Subcutaneous abdominal adipose tissue (tissue), 5 donors: Measurements from ENCODE around the gene PDLIM5.
"Not testable (repeated sequence)": the region's sequence is repeated elsewhere in the genome, so short reads cannot be mapped to it uniquely, and the experiment has no call there.

Experiments
- H3K27ac ChIP-seq: one replicate; pipeline ENCODE4 v1.7.0; 2013; ENCODE audit warnings: low read depth, mild to moderate bottlenecking, inconsistent platforms, low read length, moderate library complexity
- H3K27me3 ChIP-seq, 5 donors: one replicate each; pipeline ENCODE4 v1.7.0; 2013; ENCODE audit warnings: low read length in 5 of 5, inconsistent platforms in 1 of 5; ENCODE audit not compliant: control insufficient read depth in 5 of 5, insufficient read depth in 4 of 5
- H3K36me3 ChIP-seq, 5 donors: one replicate each; pipeline ENCODE4 v1.7.0; 2013; ENCODE audit warnings: low read length in 5 of 5; ENCODE audit not compliant: control insufficient read depth in 5 of 5, insufficient read depth in 5 of 5
- H3K4me1 ChIP-seq, 5 donors: one replicate each; pipeline ENCODE4 v1.7.0; 2013; ENCODE audit warnings: low read length in 5 of 5, mild to moderate bottlenecking in 3 of 5, moderate library complexity in 1 of 5; ENCODE audit not compliant: control insufficient read depth in 5 of 5, insufficient read depth in 5 of 5
- H3K4me3 ChIP-seq, 5 donors: one replicate each; pipeline ENCODE4 v1.7.0; 2013; ENCODE audit warnings: low read length in 5 of 5, low read depth in 1 of 5
- H3K9ac ChIP-seq, 5 donors: one replicate each; pipeline ENCODE4 v1.7.0; 2013; ENCODE audit warnings: low read length in 5 of 5, mild to moderate bottlenecking in 4 of 5, moderate library complexity in 3 of 5
- H3K9me3 ChIP-seq, 5 donors: one replicate each; pipeline ENCODE4 v1.7.0; 2013; ENCODE audit warnings: low read length in 5 of 5; ENCODE audit not compliant: control insufficient read depth in 5 of 5
- donor health status: healthy.
- donor health status: healthy.
- donor health status: healthy.
- donor health status: healthy.
- donor health status: healthy.

Gene PDLIM5

GRCh38 chr4:94507281-94507680 lies 55.5 kb downstream of the PDLIM5 start:
- Histone ChIP-seq H3K27me3 (no peaks in the 10 kb centered on the region), H3K9me3 (no peaks in the 10 kb centered on the region), H3K4me1 (peaks cover 4 to 29% (median 25%) of the 10 kb centered on the region in 5 donors), H3K4me3 (no peak overlapping the region), H3K9ac (no peak overlapping the region), H3K36me3 (no peaks in the 10 kb centered on the region), H3K27ac (peak overlapping the region; percentile 10)

- H3K9ac ChIP-seq, result no peak overlapping the region
- no peak overlapping the region for H3K4me3 ChIP-seq
- no peaks in the 10 kb centered on the region for H3K27me3 ChIP-seq
- H3K36me3 ChIP-seq, result no peaks in the 10 kb centered on the region
- peaks cover 4 to 29% (median 25%) of the 10 kb centered on the region in 5 donors for H3K4me1 ChIP-seq
- peak overlapping the region; percentile 21 for H3K27ac ChIP-seq
- no peaks in the 10 kb centered on the region for H3K9me3 ChIP-seq
Measured at GRCh38 chr4:94507708-94508107, 56.0 kb downstream of the PDLIM5 start.

DNA sequence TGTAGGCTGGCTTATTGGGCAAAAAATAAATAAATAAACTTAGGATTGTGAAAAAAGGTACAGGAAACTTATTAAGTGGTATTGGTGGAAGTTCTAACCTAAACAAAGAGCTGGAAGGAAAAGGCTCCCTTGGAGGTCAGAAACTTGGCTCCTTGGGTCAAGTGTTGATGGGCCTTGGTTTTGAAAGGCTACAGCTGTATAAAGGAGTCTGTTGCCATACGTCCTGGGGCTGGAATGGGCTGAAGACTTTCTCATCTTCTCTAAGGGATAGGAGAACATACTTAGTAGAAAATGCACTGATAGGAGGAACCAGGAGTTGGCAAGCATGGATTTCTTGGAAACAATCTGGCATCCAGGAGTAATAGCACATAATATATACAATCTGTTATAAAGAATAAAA lies 56.6 kb downstream of the PDLIM5 start:
- H3K36me3 ChIP-seq, result no peaks in the 10 kb centered on the region
- H3K4me1 ChIP-seq, result peaks cover 4 to 29% (median 25%) of the 10 kb centered on the region in 5 donors
- H3K9me3 ChIP-seq, result no peaks in the 10 kb centered on the region
- peak overlapping the region; percentile 21 for H3K27ac ChIP-seq
- no peak overlapping the region for H3K9ac ChIP-seq
- H3K4me3 ChIP-seq, result no peak overlapping the region
- no peaks in the 10 kb centered on the region for H3K27me3 ChIP-seq

- H3K27me3 ChIP-seq, result no peaks in the 10 kb centered on the region
- H3K36me3 ChIP-seq, result no peaks in the 10 kb centered on the region
- H3K9me3 ChIP-seq, result no peaks in the 10 kb centered on the region
- no peak overlapping the region for H3K4me3 ChIP-seq
- peaks cover 4 to 29% (median 25%) of the 10 kb centered on the region in 5 donors for H3K4me1 ChIP-seq
- H3K27ac ChIP-seq, result no peak overlapping the region
- H3K9ac ChIP-seq, result no peak overlapping the region
Measured at GRCh38 chr4:94508806-94509205, 57.1 kb downstream of the PDLIM5 start.

- H3K9me3 ChIP-seq, result no peaks in the 10 kb centered on the region
- H3K27ac ChIP-seq, result no peak overlapping the region
- no peak overlapping the region for H3K9ac ChIP-seq
- H3K36me3 ChIP-seq, result no peaks in the 10 kb centered on the region
- no peak overlapping the region for H3K4me3 ChIP-seq
- no peaks in the 10 kb centered on the region for H3K27me3 ChIP-seq
- peaks cover 4 to 24% (median 19%) of the 10 kb centered on the region in 5 donors for H3K4me1 ChIP-seq
Measured at GRCh38 chr4:94511591-94511990, 59.8 kb downstream of the PDLIM5 start.

GRCh38 chr4:94513532-94513931 lies 61.8 kb downstream of the PDLIM5 start:
- not testable (repeated sequence) for H3K4me3 ChIP-seq, H3K27ac ChIP-seq, H3K4me1 ChIP-seq, H3K9me3 ChIP-seq, H3K9ac ChIP-seq, H3K27me3 ChIP-seq, H3K36me3 ChIP-seq

- no peaks in the 10 kb centered on the region for H3K27me3 ChIP-seq
- no peak overlapping the region for H3K4me3 ChIP-seq
- H3K36me3 ChIP-seq, result no peaks in the 10 kb centered on the region
- no peak overlapping the region for H3K27ac ChIP-seq
- peaks cover 2 to 16% (median 8%) of the 10 kb centered on the region in 5 donors for H3K4me1 ChIP-seq
- no peaks in the 10 kb centered on the region for H3K9me3 ChIP-seq
- H3K9ac ChIP-seq, result no peak overlapping the region
Measured at GRCh38 chr4:94515365-94515764, 63.6 kb downstream of the PDLIM5 start.

GRCh38 chr4:94516067-94516466 lies 64.3 kb downstream of the PDLIM5 start:
- no peaks in the 10 kb centered on the region for H3K36me3 ChIP-seq
- H3K9me3 ChIP-seq, result no peaks in the 10 kb centered on the region
- no peak overlapping the region for H3K9ac ChIP-seq
- no peak overlapping the region for H3K4me3 ChIP-seq
- peaks cover 2 to 19% (median 8%) of the 10 kb centered on the region in 5 donors for H3K4me1 ChIP-seq
- no peaks in the 10 kb centered on the region for H3K27me3 ChIP-seq
- H3K27ac ChIP-seq, result no peak overlapping the region

DNA sequence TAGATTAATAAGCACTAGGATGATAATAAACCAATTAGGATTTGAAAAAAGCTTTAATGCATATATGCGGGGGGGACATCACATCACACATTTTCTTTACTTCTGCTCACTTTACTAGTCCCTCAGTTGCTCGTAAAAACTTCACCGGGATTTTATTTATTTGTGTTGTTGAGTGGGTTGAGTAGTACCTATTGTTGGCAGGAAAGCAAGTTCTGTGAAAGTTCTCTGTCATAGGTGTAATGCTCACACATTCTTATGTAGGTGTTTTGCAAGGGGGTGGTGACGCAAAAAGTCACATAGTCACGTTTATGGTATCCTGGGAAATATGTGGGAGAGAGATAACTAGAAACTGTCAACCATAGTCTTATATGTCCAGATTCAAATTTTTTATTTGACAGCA lies 65.3 kb downstream of the PDLIM5 start:
- Histone ChIP-seq H3K36me3 (no peaks in the 10 kb centered on the region), H3K9me3 (no peaks in the 10 kb centered on the region), H3K27ac (no peak overlapping the region), H3K4me3 (no peak overlapping the region), H3K4me1 (peaks cover 2 to 19% (median 8%) of the 10 kb centered on the region in 5 donors), H3K27me3 (no peaks in the 10 kb centered on the region), H3K9ac (no peak overlapping the region)

DNA sequence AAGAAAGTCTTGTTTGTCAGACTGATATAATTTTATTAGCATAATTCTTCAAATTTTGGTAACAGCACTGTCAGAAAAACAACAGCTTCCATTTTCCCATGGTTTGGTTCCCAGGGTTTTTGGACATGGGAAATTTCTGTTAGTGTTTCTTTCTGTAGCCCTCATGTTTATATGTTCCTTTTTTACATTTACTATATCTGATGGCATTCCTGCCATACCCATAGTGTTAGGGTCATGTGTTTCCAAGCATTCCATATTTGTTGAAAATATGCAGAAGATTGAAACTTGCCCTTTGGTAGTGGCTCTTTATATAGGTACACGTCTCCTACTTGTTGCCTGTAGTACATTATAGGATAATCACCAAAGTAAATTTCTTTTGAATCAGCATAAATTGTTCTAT lies 65.8 kb downstream of the PDLIM5 start:
- Histone ChIP-seq H3K36me3 (no peaks in the 10 kb centered on the region), H3K9me3 (no peaks in the 10 kb centered on the region), H3K4me3 (no peak overlapping the region), H3K27me3 (no peaks in the 10 kb centered on the region), H3K9ac (no peak overlapping the region), H3K4me1 (peaks cover 2 to 19% (median 8%) of the 10 kb centered on the region in 5 donors), H3K27ac (no peak overlapping the region)

GRCh38 chr4:94519019-94519418 lies 67.3 kb downstream of the PDLIM5 start:
- peaks cover 2 to 27% (median 15%) of the 10 kb centered on the region in 5 donors for H3K4me1 ChIP-seq
- no peaks in the 10 kb centered on the region for H3K27me3 ChIP-seq
- no peaks in the 10 kb centered on the region for H3K36me3 ChIP-seq
- no peak overlapping the region for H3K4me3 ChIP-seq
- no peaks in the 10 kb centered on the region for H3K9me3 ChIP-seq
- H3K9ac ChIP-seq, result no peak overlapping the region
- no peak overlapping the region for H3K27ac ChIP-seq
